Liver (tissue), 3 donors: ENCODE results near the gene SLC25A12.

Source experiments
- CTCF ChIP-seq: fragments of 150-350 bp; IDR thresholded peaks from 2 replicates; pipeline ENCODE4 v1.5.1; 2017; ENCODE audit warnings: improper control_type of control experiment, low read depth, low read length; ENCODE audit not compliant: missing input control
- EGR1 ChIP-seq, 2 donors: IDR thresholded peaks; 2 replicates each; pipeline ENCODE4 v1.6.1; 2016 to 2018; ENCODE audit warnings: antibody characterized with exemption in 2 of 2, low read depth in 2 of 2
- FOXA1 ChIP-seq: IDR thresholded peaks from 2 replicates; pipeline ENCODE4 v1.6.1; 2016; ENCODE audit warnings: antibody characterized with exemption
- GABPA ChIP-seq, 2 donors: IDR thresholded peaks in 1 of 2; conservative IDR thresholded peaks in 1 of 2; 2 replicates each; pipeline ENCODE4 v1.6.1; 2016; ENCODE audit warnings: antibody characterized with exemption in 2 of 2, mild to moderate bottlenecking in 1 of 2, moderate library complexity in 1 of 2
- HNF4A ChIP-seq, 2 donors: conservative IDR thresholded peaks; 2 replicates each; pipeline ENCODE4 v1.6.1; 2016; ENCODE audit warnings: antibody characterized with exemption in 2 of 2, mild to moderate bottlenecking in 2 of 2
- JUND ChIP-seq, 2 donors: IDR thresholded peaks; 2 replicates each; pipeline ENCODE4 v1.6.1; 2016; ENCODE audit warnings: antibody characterized with exemption in 2 of 2
- RAD21 ChIP-seq, 2 donors: IDR thresholded peaks; 2 replicates each; pipeline ENCODE4 v1.6.1; 2016; ENCODE audit warnings: antibody characterized with exemption in 2 of 2, mild to moderate bottlenecking in 2 of 2
- SP1 ChIP-seq: IDR thresholded peaks from 2 replicates; pipeline ENCODE4 v1.6.1; 2018; ENCODE audit warnings: antibody characterized with exemption, mild to moderate bottlenecking
- TAF1 ChIP-seq: conservative IDR thresholded peaks from 2 replicates; pipeline ENCODE4 v1.6.1; 2016; ENCODE audit warnings: antibody characterized with exemption, mild to moderate bottlenecking
- YY1 ChIP-seq: IDR thresholded peaks from 2 replicates; pipeline ENCODE4 v1.6.1; 2016; ENCODE audit warnings: antibody characterized with exemption, mild to moderate bottlenecking
- TF ChIP-seq, protein P1 (sequence below): IDR thresholded peaks from 2 replicates; pipeline ENCODE4 v1.6.1; 2016; ENCODE audit warnings: antibody characterized with exemption
- TF ChIP-seq, protein P2 (sequence below): IDR thresholded peaks from 2 replicates; pipeline ENCODE4 v1.6.1; 2016; ENCODE audit warnings: antibody characterized with exemption, mild to moderate bottlenecking
- donor health status: healthy.
- donor health status: healthy.

DNA sequence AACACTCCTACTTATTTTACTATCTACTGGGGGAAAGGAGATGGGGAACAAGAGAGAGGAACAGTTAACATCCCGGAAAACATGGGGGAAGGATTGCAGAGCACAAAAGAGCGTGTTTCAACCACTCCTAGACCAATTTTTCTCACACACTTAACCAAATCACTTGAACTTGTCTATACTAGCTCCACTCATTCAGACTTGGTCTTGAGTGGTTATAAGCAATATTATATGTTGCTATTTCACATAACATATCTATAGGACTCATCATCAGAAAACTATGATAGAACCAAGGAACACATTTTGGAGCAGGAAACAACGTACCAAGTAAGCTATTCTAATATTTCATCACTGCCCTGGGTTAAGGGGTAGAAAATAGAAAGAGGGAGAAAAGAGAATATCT is 31.5 kb downstream of the SLC25A12 start:
- TF ChIP-seq CTCF (no peak), HNF4A (conservative IDR thresholded peaks at IDR 0.05) (no peak), SP1 (no peak), EGR1 (IDR thresholded peaks at IDR 0.05; ENCODE audit: low read depth in 2 of 2) (no peak), GABPA (IDR thresholded peaks at IDR 0.05 in 1 of 2, conservative IDR thresholded peaks at IDR 0.05 in 1 of 2) (no peak), YY1 (no peak), RAD21 (IDR thresholded peaks at IDR 0.05) (no peak), TAF1 (no peak), JUND (IDR thresholded peaks at IDR 0.05) (no peak), FOXA1 (no peak)
- TF ChIP-seq, protein P1, sequence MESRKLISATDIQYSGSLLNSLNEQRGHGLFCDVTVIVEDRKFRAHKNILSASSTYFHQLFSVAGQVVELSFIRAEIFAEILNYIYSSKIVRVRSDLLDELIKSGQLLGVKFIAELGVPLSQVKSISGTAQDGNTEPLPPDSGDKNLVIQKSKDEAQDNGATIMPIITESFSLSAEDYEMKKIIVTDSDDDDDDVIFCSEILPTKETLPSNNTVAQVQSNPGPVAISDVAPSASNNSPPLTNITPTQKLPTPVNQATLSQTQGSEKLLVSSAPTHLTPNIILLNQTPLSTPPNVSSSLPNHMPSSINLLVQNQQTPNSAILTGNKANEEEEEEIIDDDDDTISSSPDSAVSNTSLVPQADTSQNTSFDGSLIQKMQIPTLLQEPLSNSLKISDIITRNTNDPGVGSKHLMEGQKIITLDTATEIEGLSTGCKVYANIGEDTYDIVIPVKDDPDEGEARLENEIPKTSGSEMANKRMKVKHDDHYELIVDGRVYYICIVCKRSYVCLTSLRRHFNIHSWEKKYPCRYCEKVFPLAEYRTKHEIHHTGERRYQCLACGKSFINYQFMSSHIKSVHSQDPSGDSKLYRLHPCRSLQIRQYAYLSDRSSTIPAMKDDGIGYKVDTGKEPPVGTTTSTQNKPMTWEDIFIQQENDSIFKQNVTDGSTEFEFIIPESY, result no peak
- TF ChIP-seq, protein P2, sequence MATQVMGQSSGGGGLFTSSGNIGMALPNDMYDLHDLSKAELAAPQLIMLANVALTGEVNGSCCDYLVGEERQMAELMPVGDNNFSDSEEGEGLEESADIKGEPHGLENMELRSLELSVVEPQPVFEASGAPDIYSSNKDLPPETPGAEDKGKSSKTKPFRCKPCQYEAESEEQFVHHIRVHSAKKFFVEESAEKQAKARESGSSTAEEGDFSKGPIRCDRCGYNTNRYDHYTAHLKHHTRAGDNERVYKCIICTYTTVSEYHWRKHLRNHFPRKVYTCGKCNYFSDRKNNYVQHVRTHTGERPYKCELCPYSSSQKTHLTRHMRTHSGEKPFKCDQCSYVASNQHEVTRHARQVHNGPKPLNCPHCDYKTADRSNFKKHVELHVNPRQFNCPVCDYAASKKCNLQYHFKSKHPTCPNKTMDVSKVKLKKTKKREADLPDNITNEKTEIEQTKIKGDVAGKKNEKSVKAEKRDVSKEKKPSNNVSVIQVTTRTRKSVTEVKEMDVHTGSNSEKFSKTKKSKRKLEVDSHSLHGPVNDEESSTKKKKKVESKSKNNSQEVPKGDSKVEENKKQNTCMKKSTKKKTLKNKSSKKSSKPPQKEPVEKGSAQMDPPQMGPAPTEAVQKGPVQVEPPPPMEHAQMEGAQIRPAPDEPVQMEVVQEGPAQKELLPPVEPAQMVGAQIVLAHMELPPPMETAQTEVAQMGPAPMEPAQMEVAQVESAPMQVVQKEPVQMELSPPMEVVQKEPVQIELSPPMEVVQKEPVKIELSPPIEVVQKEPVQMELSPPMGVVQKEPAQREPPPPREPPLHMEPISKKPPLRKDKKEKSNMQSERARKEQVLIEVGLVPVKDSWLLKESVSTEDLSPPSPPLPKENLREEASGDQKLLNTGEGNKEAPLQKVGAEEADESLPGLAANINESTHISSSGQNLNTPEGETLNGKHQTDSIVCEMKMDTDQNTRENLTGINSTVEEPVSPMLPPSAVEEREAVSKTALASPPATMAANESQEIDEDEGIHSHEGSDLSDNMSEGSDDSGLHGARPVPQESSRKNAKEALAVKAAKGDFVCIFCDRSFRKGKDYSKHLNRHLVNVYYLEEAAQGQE, result no peak
